ENCODE results near the gene ERF. TPM values are rescaled to one million over a fixed set of nuclear protein-coding genes. Genes with fewer than 3 reads are reported as not detected.

The ERF gene
- total and polyA plus RNA-seq, 2 of the 4 experiments (the other 2 are of a cell fraction) = 5.2 to 32.4 TPM

DNA sequence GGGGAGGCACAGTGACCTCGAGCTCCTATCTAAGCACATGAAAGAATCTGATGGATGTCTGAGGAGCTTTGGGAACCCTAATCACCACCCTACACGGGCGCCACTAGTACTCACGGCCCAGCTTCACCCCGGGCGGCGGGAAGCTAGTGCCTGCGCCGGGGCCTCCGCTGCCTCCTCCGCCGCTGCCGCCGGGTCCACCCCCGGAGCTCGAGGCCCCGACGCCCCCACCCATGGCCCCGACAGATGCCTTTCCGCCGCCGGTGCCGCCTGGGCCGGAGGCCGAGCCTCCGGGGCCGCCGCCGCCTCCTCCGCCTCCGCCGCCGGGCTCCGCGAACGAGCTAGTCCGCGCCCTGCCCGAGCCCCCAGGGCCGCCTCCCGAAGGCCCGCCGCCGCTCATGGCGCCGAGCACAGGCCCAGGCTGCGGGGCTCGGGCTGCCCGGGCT is 12.8 kb downstream of the ERF start:
- dilution Hi-C loops (cut with HindIII; ENCODE audit: low sequenced_read_pairs, unreplicated experiment) = no loop called here
- H2AFZ ChIP-seq (replicated peaks; ENCODE audit: low read length, poor library complexity) = peak overlapping the region; percentile 93
- no peak for DNase-seq
- H3K14ac ChIP-seq (replicated peaks; ENCODE audit: low read depth, low read length) = peak overlapping the region; percentile 98
- no peak overlapping the region for H2BK120ac ChIP-seq (ENCODE audit: low read depth, low read length)
- H3K27me3 ChIP-seq (ENCODE audit: control insufficient read depth, insufficient read depth, low read length) = no peaks in the 10 kb centered on the region
- H2BK20ac ChIP-seq (ENCODE audit: low read depth, low read length) = no peak overlapping the region
- intact Hi-C loops (cut with micrococcal nuclease) = loop anchor here (2.0 to 5.0 kb wide), 3 partner anchors 21 to 135 kb away; partner anchors contain the start of genes POU2F2 and ZNF526
- H3K18ac ChIP-seq (ENCODE audit: low read depth, low read length) = 0 out of 2 replicates have a peak overlapping the region, but pooled peaks have one; percentile 22
- no CpG with 5 or more reads among the region's 49 CpGs for WGBS, 2 experiments (ENCODE audit: extremely low coverage in 2 of 2, insufficient read length in 1 of 2)
- H4K8ac ChIP-seq (ENCODE audit: low read depth in 2 of 2, low read length in 2 of 2) = peak overlapping the region in 1 of 2 experiments; percentile 86; a peak in 2 of 4 replicates
- ATAC-seq (ENCODE audit: low read depth) = peak; percentile 0; the same call in 1 of the 2 replicates
- ChIA-PET POLR2A (ENCODE audit: unreplicated experiment) (no interaction called here), CTCF (interaction anchor here (1.1 kb wide), 1 partner anchor 9 kb away, joined by 3 read pairs; no protein-coding TSS in a partner anchor)
- H3K27ac ChIP-seq (ENCODE audit: insufficient read depth, low read length) = peak overlapping the region; percentile 83
- H3K4me1 ChIP-seq (ENCODE audit: control insufficient read depth, insufficient read depth, low read length) = peaks cover 8% of the 10 kb centered on the region
- H2AK5ac ChIP-seq (ENCODE audit: low read depth, low read length) = peak overlapping the region; percentile 63; the same call in 1 of the 2 replicates
- peak overlapping the region; percentile 90 for H3K56ac ChIP-seq (ENCODE audit: extremely low read depth, insufficient read depth, low read length)
- peak overlapping the region; percentile 95 for H2AK9ac ChIP-seq (replicated peaks; ENCODE audit: low read depth, low read length, poor library complexity)
- peak overlapping the region; percentile 96 for H3K4me2 ChIP-seq (ENCODE audit: low read depth, low read length)
- H3K9me1 ChIP-seq (ENCODE audit: insufficient read depth, low read length) = peaks cover 4% of the 10 kb centered on the region; the same call in 1 of the 2 replicates
- H4K20me1 ChIP-seq (ENCODE audit: insufficient read depth, low read length) = peaks cover 13% of the 10 kb centered on the region
- in situ Hi-C loops (cut with MboI; ENCODE audit: low sequenced_read_pairs) = no loop called here
- no peak overlapping the region for H2BK15ac ChIP-seq (ENCODE audit: low read depth, low read length)
- H4K5ac ChIP-seq (ENCODE audit: low read depth, low read length) = peak overlapping the region; percentile 66
- no peak for TF ChIP-seq CEBPB (IDR thresholded peaks at IDR 0.05; ENCODE audit: low read depth, low read length)
- TF ChIP-seq RFX5 (IDR thresholded peaks at IDR 0.05; ENCODE audit: low read depth, low read length) = no peak
- TF ChIP-seq, protein P1, sequence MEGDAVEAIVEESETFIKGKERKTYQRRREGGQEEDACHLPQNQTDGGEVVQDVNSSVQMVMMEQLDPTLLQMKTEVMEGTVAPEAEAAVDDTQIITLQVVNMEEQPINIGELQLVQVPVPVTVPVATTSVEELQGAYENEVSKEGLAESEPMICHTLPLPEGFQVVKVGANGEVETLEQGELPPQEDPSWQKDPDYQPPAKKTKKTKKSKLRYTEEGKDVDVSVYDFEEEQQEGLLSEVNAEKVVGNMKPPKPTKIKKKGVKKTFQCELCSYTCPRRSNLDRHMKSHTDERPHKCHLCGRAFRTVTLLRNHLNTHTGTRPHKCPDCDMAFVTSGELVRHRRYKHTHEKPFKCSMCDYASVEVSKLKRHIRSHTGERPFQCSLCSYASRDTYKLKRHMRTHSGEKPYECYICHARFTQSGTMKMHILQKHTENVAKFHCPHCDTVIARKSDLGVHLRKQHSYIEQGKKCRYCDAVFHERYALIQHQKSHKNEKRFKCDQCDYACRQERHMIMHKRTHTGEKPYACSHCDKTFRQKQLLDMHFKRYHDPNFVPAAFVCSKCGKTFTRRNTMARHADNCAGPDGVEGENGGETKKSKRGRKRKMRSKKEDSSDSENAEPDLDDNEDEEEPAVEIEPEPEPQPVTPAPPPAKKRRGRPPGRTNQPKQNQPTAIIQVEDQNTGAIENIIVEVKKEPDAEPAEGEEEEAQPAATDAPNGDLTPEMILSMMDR (conservative IDR thresholded peaks at IDR 0.05; ENCODE audit: low read depth, low read length) = no peak
- no peak for TF ChIP-seq BHLHE40 (IDR thresholded peaks at IDR 0.05; ENCODE audit: low read depth, low read length)
- no peak for TF ChIP-seq MAZ (IDR thresholded peaks at IDR 0.05; ENCODE audit: borderline replicate concordance, low read depth, low read length)
- TF ChIP-seq CHD1 (IDR thresholded peaks at IDR 0.05; ENCODE audit: low read depth, low read length) = no peak
- no peak for TF ChIP-seq NFE2L2 (IDR thresholded peaks at IDR 0.05; ENCODE audit: low read depth, low read length)
- TF ChIP-seq, protein P2, sequence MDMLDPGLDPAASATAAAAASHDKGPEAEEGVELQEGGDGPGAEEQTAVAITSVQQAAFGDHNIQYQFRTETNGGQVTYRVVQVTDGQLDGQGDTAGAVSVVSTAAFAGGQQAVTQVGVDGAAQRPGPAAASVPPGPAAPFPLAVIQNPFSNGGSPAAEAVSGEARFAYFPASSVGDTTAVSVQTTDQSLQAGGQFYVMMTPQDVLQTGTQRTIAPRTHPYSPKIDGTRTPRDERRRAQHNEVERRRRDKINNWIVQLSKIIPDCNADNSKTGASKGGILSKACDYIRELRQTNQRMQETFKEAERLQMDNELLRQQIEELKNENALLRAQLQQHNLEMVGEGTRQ (IDR thresholded peaks at IDR 0.05; ENCODE audit: low read depth, low read length) = no peak
- TF ChIP-seq FOS (IDR thresholded peaks at IDR 0.05; ENCODE audit: low read depth, low read length) = no peak
- no peak for TF ChIP-seq SMC3 (IDR thresholded peaks at IDR 0.05; ENCODE audit: low read depth, low read length)
- TF ChIP-seq RAD21 (IDR thresholded peaks at IDR 0.05; ENCODE audit: low read length) = no peak
- no peak for TF ChIP-seq POLR2A (IDR thresholded peaks at IDR 0.05; ENCODE audit: low read depth, low read length)
- TF ChIP-seq MXI1 (IDR thresholded peaks at IDR 0.05; ENCODE audit: borderline replicate concordance, low read depth, low read length) = no peak
- TF ChIP-seq, protein P3, sequence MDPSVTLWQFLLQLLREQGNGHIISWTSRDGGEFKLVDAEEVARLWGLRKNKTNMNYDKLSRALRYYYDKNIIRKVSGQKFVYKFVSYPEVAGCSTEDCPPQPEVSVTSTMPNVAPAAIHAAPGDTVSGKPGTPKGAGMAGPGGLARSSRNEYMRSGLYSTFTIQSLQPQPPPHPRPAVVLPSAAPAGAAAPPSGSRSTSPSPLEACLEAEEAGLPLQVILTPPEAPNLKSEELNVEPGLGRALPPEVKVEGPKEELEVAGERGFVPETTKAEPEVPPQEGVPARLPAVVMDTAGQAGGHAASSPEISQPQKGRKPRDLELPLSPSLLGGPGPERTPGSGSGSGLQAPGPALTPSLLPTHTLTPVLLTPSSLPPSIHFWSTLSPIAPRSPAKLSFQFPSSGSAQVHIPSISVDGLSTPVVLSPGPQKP (IDR thresholded peaks at IDR 0.05; ENCODE audit: borderline replicate concordance, low read depth, low read length) = no peak
- no peak for TF ChIP-seq MAFK (IDR thresholded peaks at IDR 0.05; ENCODE audit: low read depth, low read length)
- TF ChIP-seq RCOR1 (IDR thresholded peaks at IDR 0.05; ENCODE audit: insufficient replicate concordance, low read length) = no peak
- H3K9me3 ChIP-seq (ENCODE audit: control insufficient read depth, insufficient read depth, low read length) = no peaks in the 10 kb centered on the region
- H2BK5ac ChIP-seq (ENCODE audit: low read depth, low read length, poor library complexity, severe bottlenecking) = peak overlapping the region; percentile 21
- peak overlapping the region; percentile 98 for H3K23ac ChIP-seq (ENCODE audit: low read depth, low read length)
- H3K4me3 ChIP-seq (ENCODE audit: insufficient read depth, low read depth, low read length) = peak overlapping the region; percentile 91
- BruUV-seq (replicated peaks) = no TSS peak
- peak overlapping the region; percentile 79 for H3K4ac ChIP-seq (ENCODE audit: low read depth, low read length)
- peak overlapping the region; percentile 63; the same call in 1 of the 2 replicates for H4K91ac ChIP-seq (ENCODE audit: insufficient read depth, low read depth, low read length)
- peaks cover 10% of the 10 kb centered on the region for H3K36me3 ChIP-seq (ENCODE audit: control insufficient read depth, insufficient read depth, low read length)
- peaks cover 17 to 65% of the 10 kb centered on the region in 2 experiments for H3K79me1 ChIP-seq (ENCODE audit: low read depth in 1 of 2, low read length in 2 of 2)
- H3K9ac ChIP-seq (ENCODE audit: low read depth, low read length) = peak overlapping the region; percentile 98
